IMR-90 (cell line): ENCODE data around the gene AMOTL2. TPM values are rescaled to one million over a fixed set of nuclear protein-coding genes. Genes with fewer than 3 reads are reported as not detected.

Experiments
- ATAC-seq: fragments of 200-7000 bp; cut with Tn5 transposase; 2 replicates; pipeline ENCODE4 v1.9.1; 2020; ENCODE audit warnings: low read depth, mild to moderate bottlenecking, moderate library complexity
- BruUV-seq: library from RNA; stranded (reverse); fragments of 400-500 nt; replicated peaks from 2 replicates; lab custom pipeline; 2021; lab: Mats Ljungman, UMichigan
- CTCF ChIA-PET: fragments of 300-600 bp; formaldehyde crosslinking; extraction: SDS; loops from one replicate; lab custom pipeline; 2021; ENCODE audit warnings: antibody characterized with exemption; lab: Yijun Ruan, JAX
- POLR2A ChIA-PET: fragments of 300-600 bp; sonication (Branson Sonifier 250); formaldehyde crosslinking; loops from one replicate; lab custom pipeline; 2022; ENCODE audit warnings: antibody characterized with exemption; ENCODE audit not compliant: unreplicated experiment; lab: Charles Lee
- DNase-seq: peaks from one replicate; pipeline ENCODE4 v3.0.0; 2013
- H2AFZ ChIP-seq: replicated peaks from 2 replicates; pipeline ENCODE3; 2013; ENCODE audit warnings: low read length, mild to moderate bottlenecking; ENCODE audit not compliant: poor library complexity
- H2AK5ac ChIP-seq: 2 replicates; pipeline ENCODE4 v1.6.1; 2013; ENCODE audit warnings: low read depth, low read length, inconsistent platforms
- H2AK9ac ChIP-seq: replicated peaks from 2 replicates; pipeline ENCODE3; 2013; ENCODE audit warnings: mild to moderate bottlenecking, low read depth, low read length, moderate library complexity; ENCODE audit not compliant: poor library complexity
- H2BK120ac ChIP-seq: 2 replicates; pipeline ENCODE4 v1.6.1; 2013; ENCODE audit warnings: low read depth, low read length, inconsistent platforms
- H2BK15ac ChIP-seq: 3 replicates; pipeline ENCODE4 v1.6.1; 2013; ENCODE audit warnings: low read depth, low read length, inconsistent platforms
- H2BK20ac ChIP-seq: 2 replicates; pipeline ENCODE4 v1.6.1; 2013; ENCODE audit warnings: low read depth, mild to moderate bottlenecking, inconsistent platforms, low read length, moderate library complexity
- H2BK5ac ChIP-seq: 2 replicates; pipeline ENCODE4 v1.6.1; 2013; ENCODE audit warnings: mild to moderate bottlenecking, low read depth, low read length, inconsistent platforms; ENCODE audit not compliant: poor library complexity, severe bottlenecking
- H3K14ac ChIP-seq: replicated peaks from 2 replicates; pipeline ENCODE4 v1.6.1; 2013; ENCODE audit warnings: low read depth, low read length, inconsistent platforms
- H3K18ac ChIP-seq: 2 replicates; pipeline ENCODE4 v1.6.1; 2013; ENCODE audit warnings: low read depth, low read length, control low read depth
- H3K23ac ChIP-seq: 2 replicates; pipeline ENCODE4 v1.6.1; 2013; ENCODE audit warnings: low read depth, low read length, inconsistent platforms
- H3K27ac ChIP-seq: 2 replicates; pipeline ENCODE4 v1.5.1; 2013; ENCODE audit warnings: mild to moderate bottlenecking, control low read depth, low read length; ENCODE audit not compliant: insufficient read depth
- H3K27me3 ChIP-seq: 2 replicates; pipeline ENCODE4 v1.6.1; 2013; ENCODE audit warnings: low read length; ENCODE audit not compliant: control insufficient read depth, insufficient read depth
- H3K36me3 ChIP-seq: 2 replicates; pipeline ENCODE4 v1.6.1; 2013; ENCODE audit warnings: low read length, mixed read lengths; ENCODE audit not compliant: control insufficient read depth, insufficient read depth
- H3K4ac ChIP-seq: 2 replicates; pipeline ENCODE4 v1.6.1; 2013; ENCODE audit warnings: low read depth, low read length, inconsistent platforms
- H3K4me1 ChIP-seq: 2 replicates; pipeline ENCODE4 v1.6.1; 2013; ENCODE audit warnings: low read length, mixed read lengths; ENCODE audit not compliant: control insufficient read depth, insufficient read depth
- H3K4me2 ChIP-seq: 2 replicates; pipeline ENCODE4 v1.6.1; 2013; ENCODE audit warnings: low read depth, mild to moderate bottlenecking, control low read depth, low read length, moderate library complexity
- H3K4me3 ChIP-seq: 2 replicates; pipeline ENCODE4 v1.5.1; 2013; ENCODE audit warnings: low read depth, mild to moderate bottlenecking, control low read depth, low read length, moderate library complexity; ENCODE audit not compliant: insufficient read depth
- H3K56ac ChIP-seq: 2 replicates; pipeline ENCODE4 v1.6.1; 2013; ENCODE audit warnings: low read length, inconsistent platforms; ENCODE audit not compliant: insufficient read depth; ENCODE audit errors: extremely low read depth
- H3K79me1 ChIP-seq, 2 experiments: 2 replicates each; pipeline ENCODE4 v1.6.1; 2013; ENCODE audit warnings: low read length in 2 of 2, inconsistent platforms in 1 of 2, low read depth in 1 of 2
- H3K9ac ChIP-seq: 2 replicates; pipeline ENCODE4 v1.6.1; 2013; ENCODE audit warnings: low read depth, low read length, control low read depth
- H3K9me1 ChIP-seq: 2 replicates; pipeline ENCODE4 v1.6.1; 2013; ENCODE audit warnings: low read length, inconsistent platforms; ENCODE audit not compliant: insufficient read depth
- H3K9me3 ChIP-seq: 2 replicates; pipeline ENCODE4 v1.6.1; 2013; ENCODE audit warnings: low read length; ENCODE audit not compliant: control insufficient read depth, insufficient read depth
- H4K20me1 ChIP-seq: 2 replicates; pipeline ENCODE4 v1.6.1; 2013; ENCODE audit warnings: low read length, inconsistent platforms; ENCODE audit not compliant: insufficient read depth
- H4K5ac ChIP-seq: 2 replicates; pipeline ENCODE4 v1.6.1; 2013; ENCODE audit warnings: mild to moderate bottlenecking, low read depth, low read length, control low read depth
- H4K8ac ChIP-seq, 2 experiments: 2 replicates each; pipeline ENCODE4 v1.6.1; 2013; ENCODE audit warnings: low read depth in 2 of 2, low read length in 2 of 2, control low read depth in 1 of 2, inconsistent platforms in 1 of 2
- H4K91ac ChIP-seq: 2 replicates; pipeline ENCODE4 v1.6.1; 2013; ENCODE audit warnings: low read depth, low read length, inconsistent platforms; ENCODE audit not compliant: insufficient read depth
- BHLHE40 ChIP-seq: fragments of 150-350 bp; IDR thresholded peaks from 2 replicates; pipeline ENCODE4 v1.6.1; 2016; ENCODE audit warnings: mild to moderate bottlenecking, low read depth, low read length
- CEBPB ChIP-seq: IDR thresholded peaks from 2 replicates; pipeline ENCODE4 v1.6.1; 2012; ENCODE audit warnings: low read depth, low read length, improper control_type of control experiment
- CHD1 ChIP-seq: IDR thresholded peaks from 2 replicates; pipeline ENCODE4 v1.6.1; 2012; ENCODE audit warnings: low read depth, low read length, improper control_type of control experiment
- FOS ChIP-seq: fragments of 150-350 bp; IDR thresholded peaks from 2 replicates; pipeline ENCODE4 v1.6.1; 2016; ENCODE audit warnings: low read depth, low read length
- MAFK ChIP-seq: IDR thresholded peaks from 2 replicates; pipeline ENCODE4 v1.6.1; 2012; ENCODE audit warnings: low read depth, low read length, improper control_type of control experiment
- MAZ ChIP-seq: IDR thresholded peaks from 2 replicates; pipeline ENCODE4 v1.6.1; 2012; ENCODE audit warnings: low read depth, mild to moderate bottlenecking, low read length, improper control_type of control experiment, moderate library complexity, borderline replicate concordance
- MXI1 ChIP-seq: IDR thresholded peaks from 2 replicates; pipeline ENCODE4 v1.6.1; 2012; ENCODE audit warnings: low read depth, mild to moderate bottlenecking, low read length, moderate library complexity, borderline replicate concordance
- NFE2L2 ChIP-seq: fragments of 150-350 bp; IDR thresholded peaks from 2 replicates; pipeline ENCODE4 v1.6.1; 2016; ENCODE audit warnings: low read depth, mild to moderate bottlenecking, low read length
- POLR2A ChIP-seq: IDR thresholded peaks from 2 replicates; pipeline ENCODE4 v1.6.1; 2012; ENCODE audit warnings: mild to moderate bottlenecking, low read depth, low read length
- RAD21 ChIP-seq: IDR thresholded peaks from 2 replicates; pipeline ENCODE4 v1.6.1; 2012; ENCODE audit warnings: low read length, improper control_type of control experiment
- RCOR1 ChIP-seq: IDR thresholded peaks from 2 replicates; pipeline ENCODE4 v1.6.1; 2012; ENCODE audit warnings: mild to moderate bottlenecking, low read length, improper control_type of control experiment; ENCODE audit not compliant: insufficient replicate concordance
- RFX5 ChIP-seq: IDR thresholded peaks from 2 replicates; pipeline ENCODE4 v1.8.0; 2012; ENCODE audit warnings: low read depth, mild to moderate bottlenecking, low read length, moderate library complexity
- SMC3 ChIP-seq: fragments of 150-350 bp; IDR thresholded peaks from 2 replicates; pipeline ENCODE4 v1.6.1; 2016; ENCODE audit warnings: low read depth, mild to moderate bottlenecking, antibody characterized with exemption, low read length, moderate library complexity
- WGBS, 2 experiments: methylation state at CpG; one replicate each; pipeline versions ENCODE4 v1.1.5 to v1.1.7; 2013; ENCODE audit warnings: missing lambda C conversion rate in 2 of 2; ENCODE audit not compliant: insufficient read length in 1 of 2; ENCODE audit errors: extremely low coverage in 2 of 2; 5-methylcytosine and 5-hydroxymethylcytosine counted together
- dilution Hi-C: fragments of 300-500 bp; cut with HindIII; formaldehyde crosslinking; loops from one replicate; pipeline ENCODE4 v1.14.3; 2018; ENCODE audit warnings: low sequenced_read_pairs; ENCODE audit not compliant: unreplicated experiment
- in situ Hi-C: fragments of 300-500 bp; cut with MboI; formaldehyde crosslinking; loops from 3 replicates; pipeline ENCODE4 v1.14.3; 2019; ENCODE audit warnings: low sequenced_read_pairs, inconsistent platforms, mixed read lengths
- intact Hi-C: fragments of 100-400 bp; cut with micrococcal nuclease; formaldehyde crosslinking; loops from 2 replicates; pipeline ENCODE4 v1.10.0; 2022
- polyA plus RNA-seq, 3 experiments: library from polyadenylated mRNA; depleted of rRNA; stranded (reverse); fragments of >200 nt; gene quantifications; 2 replicates each; pipeline ENCODE4 v1.2.3, GENCODE V29; 2012; ENCODE audit warnings: low replicate concordance in 1 of 3
- total RNA-seq: library from RNA; depleted of rRNA; stranded (reverse); fragments of >200 nt; gene quantifications from 2 replicates; pipeline ENCODE4 v1.2.3, GENCODE V29; 2012
- TF ChIP-seq, protein P1 (sequence below): fragments of 150-350 bp; IDR thresholded peaks from 2 replicates; pipeline ENCODE4 v1.6.1; 2016; ENCODE audit warnings: low read depth, mild to moderate bottlenecking, low read length, moderate library complexity, borderline replicate concordance
- TF ChIP-seq, protein P2 (sequence below): conservative IDR thresholded peaks from 2 replicates; pipeline ENCODE4 v1.5.1; 2012; ENCODE audit warnings: mild to moderate bottlenecking, low read depth, low read length, improper control_type of control experiment
- TF ChIP-seq, protein P3 (sequence below): fragments of 150-350 bp; IDR thresholded peaks from 2 replicates; pipeline ENCODE4 v1.6.1; 2017; ENCODE audit warnings: mild to moderate bottlenecking, antibody characterized with exemption, low read length, low read depth

AMOTL2 gene
- total and polyA plus RNA-seq, 2 of the 4 experiments (the other 2 are of a cell fraction) = 162 to 176 TPM

DNA sequence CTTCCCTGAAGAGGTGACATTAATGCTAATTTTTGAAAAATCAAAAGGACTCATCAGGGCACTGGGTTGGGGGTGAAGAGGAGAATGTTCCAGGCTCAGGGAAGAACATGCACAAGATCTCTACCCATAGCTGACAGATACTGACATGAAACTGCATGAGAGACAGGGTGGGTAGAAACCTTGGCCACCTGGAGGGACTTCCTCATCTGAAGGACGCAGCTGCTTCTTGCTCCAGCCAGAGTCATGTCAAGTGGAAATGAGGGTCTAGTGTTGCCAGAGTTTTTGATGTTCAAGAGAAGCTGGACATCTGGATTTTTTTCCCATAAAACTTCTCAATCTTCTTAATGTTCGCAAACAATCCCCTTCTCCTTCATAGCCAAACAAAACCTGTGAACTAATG is 29.7 kb downstream of the AMOTL2 start:
- in situ Hi-C loops (no loop called here), dilution Hi-C loops (no loop called here), intact Hi-C loops (no loop called here)
- BruUV-seq = no TSS peak
- Histone ChIP-seq H3K9me1 (peaks cover 24% of the 10 kb centered on the region), H2BK20ac (no peak overlapping the region), H3K27me3 (no peaks in the 10 kb centered on the region), H2AK5ac (0 out of 2 replicates have a peak overlapping the region, but pooled peaks have one; percentile 17), H2AFZ (no peak overlapping the region), H2AK9ac (no peak overlapping the region), H3K56ac (no peak overlapping the region), H3K4me2 (no peak overlapping the region), H3K27ac (no peak overlapping the region), H4K8ac (no peak overlapping the region), H3K4me1 (peaks cover 25% of the 10 kb centered on the region), H3K9ac (no peak overlapping the region), H2BK120ac (no peak overlapping the region), H2BK15ac (no peak overlapping the region), H3K4me3 (no peak overlapping the region), H3K79me1 (peaks cover 0 to 15% of the 10 kb centered on the region in 2 experiments; a peak in 1 of 4 replicates), H4K5ac (no peak overlapping the region), H3K14ac (no peak overlapping the region), H3K36me3 (no peaks in the 10 kb centered on the region), H3K23ac (no peak overlapping the region), H3K9me3 (peaks cover 2% of the 10 kb centered on the region), H3K18ac (no peak overlapping the region), H4K20me1 (no peaks in the 10 kb centered on the region), H4K91ac (no peak overlapping the region), H3K4ac (peak overlapping the region; percentile 10; the same call in 1 of the 2 replicates), H2BK5ac (no peak overlapping the region)
- POLR2A ChIA-PET = no interaction called here
- DNase-seq (no peak), ATAC-seq (no peak)
- no CpG with 5 or more reads among the region's 2 CpGs for WGBS, 2 experiments
- TF ChIP-seq SMC3 (no peak), POLR2A (no peak), RFX5 (no peak), CHD1 (no peak), MAFK (no peak), BHLHE40 (no peak), MXI1 (no peak), MAZ (no peak), RAD21 (no peak), RCOR1 (no peak), FOS (no peak), NFE2L2 (no peak), CEBPB (no peak)
- TF ChIP-seq, protein P1, sequence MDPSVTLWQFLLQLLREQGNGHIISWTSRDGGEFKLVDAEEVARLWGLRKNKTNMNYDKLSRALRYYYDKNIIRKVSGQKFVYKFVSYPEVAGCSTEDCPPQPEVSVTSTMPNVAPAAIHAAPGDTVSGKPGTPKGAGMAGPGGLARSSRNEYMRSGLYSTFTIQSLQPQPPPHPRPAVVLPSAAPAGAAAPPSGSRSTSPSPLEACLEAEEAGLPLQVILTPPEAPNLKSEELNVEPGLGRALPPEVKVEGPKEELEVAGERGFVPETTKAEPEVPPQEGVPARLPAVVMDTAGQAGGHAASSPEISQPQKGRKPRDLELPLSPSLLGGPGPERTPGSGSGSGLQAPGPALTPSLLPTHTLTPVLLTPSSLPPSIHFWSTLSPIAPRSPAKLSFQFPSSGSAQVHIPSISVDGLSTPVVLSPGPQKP = no peak
- TF ChIP-seq, protein P2, sequence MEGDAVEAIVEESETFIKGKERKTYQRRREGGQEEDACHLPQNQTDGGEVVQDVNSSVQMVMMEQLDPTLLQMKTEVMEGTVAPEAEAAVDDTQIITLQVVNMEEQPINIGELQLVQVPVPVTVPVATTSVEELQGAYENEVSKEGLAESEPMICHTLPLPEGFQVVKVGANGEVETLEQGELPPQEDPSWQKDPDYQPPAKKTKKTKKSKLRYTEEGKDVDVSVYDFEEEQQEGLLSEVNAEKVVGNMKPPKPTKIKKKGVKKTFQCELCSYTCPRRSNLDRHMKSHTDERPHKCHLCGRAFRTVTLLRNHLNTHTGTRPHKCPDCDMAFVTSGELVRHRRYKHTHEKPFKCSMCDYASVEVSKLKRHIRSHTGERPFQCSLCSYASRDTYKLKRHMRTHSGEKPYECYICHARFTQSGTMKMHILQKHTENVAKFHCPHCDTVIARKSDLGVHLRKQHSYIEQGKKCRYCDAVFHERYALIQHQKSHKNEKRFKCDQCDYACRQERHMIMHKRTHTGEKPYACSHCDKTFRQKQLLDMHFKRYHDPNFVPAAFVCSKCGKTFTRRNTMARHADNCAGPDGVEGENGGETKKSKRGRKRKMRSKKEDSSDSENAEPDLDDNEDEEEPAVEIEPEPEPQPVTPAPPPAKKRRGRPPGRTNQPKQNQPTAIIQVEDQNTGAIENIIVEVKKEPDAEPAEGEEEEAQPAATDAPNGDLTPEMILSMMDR = no peak
- TF ChIP-seq, protein P3, sequence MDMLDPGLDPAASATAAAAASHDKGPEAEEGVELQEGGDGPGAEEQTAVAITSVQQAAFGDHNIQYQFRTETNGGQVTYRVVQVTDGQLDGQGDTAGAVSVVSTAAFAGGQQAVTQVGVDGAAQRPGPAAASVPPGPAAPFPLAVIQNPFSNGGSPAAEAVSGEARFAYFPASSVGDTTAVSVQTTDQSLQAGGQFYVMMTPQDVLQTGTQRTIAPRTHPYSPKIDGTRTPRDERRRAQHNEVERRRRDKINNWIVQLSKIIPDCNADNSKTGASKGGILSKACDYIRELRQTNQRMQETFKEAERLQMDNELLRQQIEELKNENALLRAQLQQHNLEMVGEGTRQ = no peak
- CTCF ChIA-PET = interaction anchor here (0.6 kb wide), 1 partner anchor 147 kb away, joined by 3 read pairs; no protein-coding TSS in a partner anchor
